B cell (primary cell): ENCODE results near the gene EXOC4.

Experiments
- CTCF ChIP-seq: fragments of 200-600 bp; IDR thresholded peaks from one replicate; pipeline ENCODE4 v1.8.0; 2022; ENCODE audit warnings: antibody characterized with exemption, mild to moderate bottlenecking
- EZH2 ChIP-seq: IDR thresholded peaks from 2 replicates; pipeline ENCODE4 v1.6.1; 2012; ENCODE audit warnings: borderline replicate concordance, low read depth, mild to moderate bottlenecking, moderate library complexity, low read length; ENCODE audit not compliant: insufficient read depth, poor library complexity, severe bottlenecking

GRCh38 chr7:133530682-133531081, 277.8 kb downstream of the EXOC4 start:
- no peak for TF ChIP-seq CTCF
- TF ChIP-seq EZH2: no peak
